ENCODE measurements around the gene TRPV4. TPM values are rescaled to one million over a fixed set of nuclear protein-coding genes. Genes with fewer than 3 reads are reported as not detected.

The TRPV4 gene
- total RNA-seq, 1 donor from 2014 or later: 0.56 TPM

DNA sequence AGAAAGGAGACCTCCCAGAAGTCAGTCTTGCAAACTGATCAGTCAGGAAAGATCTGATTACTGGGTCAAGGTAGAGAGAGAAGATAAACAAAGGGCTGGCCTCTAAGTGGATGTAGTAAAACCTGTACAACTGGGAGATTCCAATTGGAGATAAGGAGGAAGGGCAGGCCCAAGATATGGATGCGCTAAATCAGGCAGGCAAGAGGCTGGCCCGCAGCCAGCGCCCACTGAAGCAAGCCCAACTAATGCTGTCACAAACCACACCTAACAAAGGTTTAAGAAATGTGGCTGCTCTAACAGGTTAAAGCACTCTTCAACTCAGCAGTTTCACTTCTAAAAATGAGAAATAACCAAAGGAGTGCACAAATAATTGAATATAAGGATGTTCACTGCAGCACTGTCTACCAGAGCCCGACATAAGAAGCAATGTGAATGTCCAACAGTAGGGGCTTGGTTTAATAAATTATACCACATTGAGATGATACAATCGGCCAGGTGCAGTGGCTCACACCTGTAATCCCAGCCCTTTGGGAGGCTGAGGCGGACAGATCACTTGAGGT is 42.5 kb upstream of the TRPV4 start:
- no peak overlapping the region for H3K4me3 Mint-ChIP-seq
- H2AFZ ChIP-seq (replicated peaks): no peak overlapping the region
- H3K9me3 Mint-ChIP-seq: no peaks in the 10 kb centered on the region
- H3K36me3 Mint-ChIP-seq: peaks cover 2% of the 10 kb centered on the region
- H3K27me3 Mint-ChIP-seq (ENCODE audit: insufficient read depth, low read depth): peaks cover 3% of the 10 kb centered on the region
- no peak overlapping the region for H3K4me3 ChIP-seq
- H3F3A ChIP-seq (ENCODE audit: low read depth): no peaks in the 10 kb centered on the region
- no peaks in the 10 kb centered on the region for H3K9me3 ChIP-seq (ENCODE audit: low read depth)
- DNase-seq (ENCODE audit: low spot score): no peak
- H3K9ac ChIP-seq: no peak overlapping the region
- H3K4me1 Mint-ChIP-seq: peaks cover 28% of the 10 kb centered on the region
- no peak overlapping the region for H3K27ac Mint-ChIP-seq
- TF ChIP-seq EZH2phosphoT487 (IDR thresholded peaks at IDR 0.05) (no peak), EZH2 (IDR thresholded peaks at IDR 0.05) (no peak), CTCF (IDR thresholded peaks at IDR 0.05) (no peak)
- H3K4me2 ChIP-seq: no peak overlapping the region
- H3K4me1 ChIP-seq: peaks cover 22% of the 10 kb centered on the region
- peaks cover 4% of the 10 kb centered on the region for H4K20me1 ChIP-seq (ENCODE audit: low read depth)
- no peaks in the 10 kb centered on the region for H3K36me3 ChIP-seq
- peaks cover under 1% of the 10 kb centered on the region for H3K27me3 ChIP-seq
- H3K79me2 ChIP-seq (ENCODE audit: low read depth): peaks cover 21% of the 10 kb centered on the region
- no peak overlapping the region for H3K27ac ChIP-seq

DNA sequence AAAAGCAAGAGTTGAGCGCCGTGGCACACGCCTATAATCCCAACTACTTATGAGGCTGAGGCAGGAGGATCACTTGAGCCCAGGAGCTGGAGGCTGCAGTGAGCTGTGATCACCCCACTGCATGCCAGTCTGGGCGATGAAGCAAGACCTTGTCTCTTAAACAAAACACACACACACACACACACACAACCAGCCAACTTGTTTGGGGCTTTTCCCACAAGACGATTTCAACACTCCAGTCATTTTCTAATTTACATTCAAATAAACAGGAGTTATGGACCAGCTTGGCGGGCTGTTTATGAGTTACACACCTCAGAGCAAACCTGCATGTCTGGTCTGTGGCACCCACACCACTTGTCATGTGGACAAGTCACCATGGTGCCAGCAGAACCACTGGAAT is 40.5 kb upstream of the TRPV4 start:
- Histone ChIP-seq H3F3A (ENCODE audit: low read depth) (no peaks in the 10 kb centered on the region), H3K9me3 (ENCODE audit: low read depth) (no peaks in the 10 kb centered on the region), H3K27me3 (no peaks in the 10 kb centered on the region), H3K4me1 (peaks cover 18% of the 10 kb centered on the region), H3K4me3 (no peak overlapping the region), H3K4me2 (no peak overlapping the region), H3K9ac (no peak overlapping the region), H2AFZ (replicated peaks) (no peak overlapping the region), H3K79me2 (ENCODE audit: low read depth) (peaks cover 8% of the 10 kb centered on the region), H3K36me3 (no peaks in the 10 kb centered on the region), H3K27ac (no peak overlapping the region), H4K20me1 (ENCODE audit: low read depth) (peaks cover 4% of the 10 kb centered on the region)
- peaks cover 16% of the 10 kb centered on the region for H3K4me1 Mint-ChIP-seq
- H3K27ac Mint-ChIP-seq: no peak overlapping the region
- H3K27me3 Mint-ChIP-seq (ENCODE audit: insufficient read depth, low read depth): peaks cover 3% of the 10 kb centered on the region
- no peak for TF ChIP-seq CTCF (IDR thresholded peaks at IDR 0.05)
- no peak for TF ChIP-seq EZH2 (IDR thresholded peaks at IDR 0.05)
- no peak for TF ChIP-seq EZH2phosphoT487 (IDR thresholded peaks at IDR 0.05)
- H3K9me3 Mint-ChIP-seq: no peaks in the 10 kb centered on the region
- DNase-seq (ENCODE audit: low spot score): no peak
- no peak overlapping the region for H3K4me3 Mint-ChIP-seq
- H3K36me3 Mint-ChIP-seq: peaks cover 2% of the 10 kb centered on the region

- H3K9ac ChIP-seq: no peak overlapping the region
- H3K4me1 ChIP-seq: peaks cover 8% of the 10 kb centered on the region
- H3K27ac ChIP-seq: no peak overlapping the region
- Mint-ChIP-seq H3K4me3 (no peak overlapping the region), H3K9me3 (no peaks in the 10 kb centered on the region), H3K27ac (no peak overlapping the region), H3K27me3 (ENCODE audit: insufficient read depth, low read depth) (peaks cover 5% of the 10 kb centered on the region), H3K4me1 (peaks cover 12% of the 10 kb centered on the region), H3K36me3 (peaks cover 2% of the 10 kb centered on the region)
- no peak for DNase-seq (ENCODE audit: low spot score)
- H3K36me3 ChIP-seq: no peaks in the 10 kb centered on the region
- TF ChIP-seq EZH2 (IDR thresholded peaks at IDR 0.05): no peak
- no peak for TF ChIP-seq EZH2phosphoT487 (IDR thresholded peaks at IDR 0.05)
- no peak for TF ChIP-seq CTCF (IDR thresholded peaks at IDR 0.05)
- H3F3A ChIP-seq (ENCODE audit: low read depth): no peaks in the 10 kb centered on the region
- peaks cover 4% of the 10 kb centered on the region for H4K20me1 ChIP-seq (ENCODE audit: low read depth)
- no peaks in the 10 kb centered on the region for H3K9me3 ChIP-seq (ENCODE audit: low read depth)
- no peaks in the 10 kb centered on the region for H3K27me3 ChIP-seq
- no peak overlapping the region for H3K4me3 ChIP-seq
- no peaks in the 10 kb centered on the region for H3K79me2 ChIP-seq (ENCODE audit: low read depth)
- no peak overlapping the region for H2AFZ ChIP-seq (replicated peaks)
- H3K4me2 ChIP-seq: no peak overlapping the region
Observed at GRCh38 chr12:109871668-109872314, 38.6 kb upstream of the TRPV4 start.

Measured in neural progenitor cell (in vitro differentiated cells).